ENCODE measurements around the gene SYK. TPM values are rescaled to one million over a fixed set of nuclear protein-coding genes. Genes with fewer than 3 reads are reported as not detected.

The SYK gene
- total RNA-seq, 1 donor from 2014 or later = 0.41 TPM

DNA sequence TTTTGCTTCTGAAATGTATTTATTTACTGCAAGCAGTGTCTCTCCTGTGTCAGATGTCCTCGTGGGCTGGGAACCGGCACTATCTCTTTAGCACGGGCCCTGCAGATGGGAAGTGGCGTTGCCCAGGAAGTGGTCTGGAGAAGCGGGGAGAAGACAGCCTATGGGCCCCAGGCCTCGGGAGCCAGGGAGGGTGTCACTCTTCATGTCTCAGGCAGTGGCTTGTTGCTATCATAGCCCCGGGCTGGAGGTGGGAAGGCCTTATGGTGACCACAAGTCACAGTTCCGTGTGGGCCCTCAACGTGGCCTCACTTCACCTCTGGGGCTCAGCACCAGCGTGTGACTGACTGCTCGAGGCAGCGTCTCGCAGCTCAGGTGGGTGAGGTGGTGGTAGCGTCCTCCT, 41.4 kb downstream of the SYK start:
- Mint-ChIP-seq H3K4me1 (ENCODE audit: low read depth, unreplicated experiment) (peaks cover 3% of the 10 kb centered on the region), H3K36me3 (ENCODE audit: low read depth, unreplicated experiment) (no peaks in the 10 kb centered on the region), H3K27ac (ENCODE audit: unreplicated experiment) (no peak overlapping the region), H3K4me3 (ENCODE audit: unreplicated experiment) (no peak overlapping the region), H3K9me3 (ENCODE audit: unreplicated experiment) (no peaks in the 10 kb centered on the region), H3K27me3 (ENCODE audit: low read depth, unreplicated experiment) (peaks cover 10% of the 10 kb centered on the region)
- Histone ChIP-seq H3K9ac (ENCODE audit: low read length) (no peak overlapping the region), H3K27me3 (ENCODE audit: insufficient read depth, low read length) (no peaks in the 10 kb centered on the region), H3K4me2 (ENCODE audit: low read length) (no peak overlapping the region), H3K4me3 (ENCODE audit: insufficient read depth, low read depth, low read length) (no peak overlapping the region), H3K4me1 (ENCODE audit: insufficient read depth, low read length) (no peaks in the 10 kb centered on the region), H3K27ac (ENCODE audit: low read depth, low read length) (no peak overlapping the region), H3K36me3 (ENCODE audit: insufficient read depth, low read length) (no peaks in the 10 kb centered on the region), H4K20me1 (ENCODE audit: insufficient read depth, low read length) (no peaks in the 10 kb centered on the region), H2AFZ (ENCODE audit: low read depth, low read length) (no peak overlapping the region), H3K79me2 (ENCODE audit: insufficient read depth, low read length) (no peaks in the 10 kb centered on the region), H3K9me3 (ENCODE audit: insufficient read depth, low read depth, low read length) (peaks cover 18% of the 10 kb centered on the region)
- TF ChIP-seq CTCF (IDR thresholded peaks at IDR 0.05; ENCODE audit: insufficient read depth, low read depth, low read length) = no peak
- DNase-seq (ENCODE audit: low read depth) (no peak), FAIRE-seq (no peak)

DNA sequence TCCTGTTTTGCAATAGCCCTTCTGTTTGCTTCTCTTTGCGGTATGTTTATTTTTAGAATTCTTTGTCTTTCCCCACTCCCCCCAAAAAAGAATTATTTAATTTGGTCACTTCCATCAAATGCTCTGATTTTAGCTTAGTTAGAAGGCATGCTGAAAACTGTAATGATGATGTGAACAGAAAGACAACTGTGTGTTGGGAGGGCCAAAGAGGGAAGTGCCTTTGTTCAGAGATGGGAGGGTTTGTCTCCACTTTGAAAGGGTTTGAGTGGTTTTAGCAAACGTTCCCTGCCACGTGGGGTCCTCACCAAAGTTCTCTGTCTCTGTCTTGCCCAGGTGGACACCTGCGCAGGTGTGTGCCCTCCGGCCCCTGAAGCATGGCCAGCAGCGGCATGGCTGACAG, 41.9 kb downstream of the SYK start:
- no peak for FAIRE-seq
- H3K27me3 ChIP-seq (ENCODE audit: insufficient read depth, low read length) = no peaks in the 10 kb centered on the region

GRCh38 chr9:90844326-90844725, 42.7 kb downstream of the SYK start:
- peaks cover 15% of the 10 kb centered on the region for H3K27me3 Mint-ChIP-seq (ENCODE audit: low read depth, unreplicated experiment)

More for the DNA sequence above, 41.9 kb downstream of the SYK start:
- Histone ChIP-seq H3K4me1 (ENCODE audit: insufficient read depth, low read length) (no peaks in the 10 kb centered on the region), H3K27ac (ENCODE audit: low read depth, low read length) (no peak overlapping the region), H2AFZ (ENCODE audit: low read depth, low read length) (no peak overlapping the region), H3K9me3 (ENCODE audit: insufficient read depth, low read depth, low read length) (peaks cover 18% of the 10 kb centered on the region), H3K4me2 (ENCODE audit: low read length) (no peak overlapping the region), H3K4me3 (ENCODE audit: insufficient read depth, low read depth, low read length) (no peak overlapping the region), H3K36me3 (ENCODE audit: insufficient read depth, low read length) (no peaks in the 10 kb centered on the region), H3K9ac (ENCODE audit: low read length) (no peak overlapping the region), H3K79me2 (ENCODE audit: insufficient read depth, low read length) (no peaks in the 10 kb centered on the region), H4K20me1 (ENCODE audit: insufficient read depth, low read length) (no peaks in the 10 kb centered on the region)
- Mint-ChIP-seq H3K4me1 (ENCODE audit: low read depth, unreplicated experiment) (no peaks in the 10 kb centered on the region), H3K36me3 (ENCODE audit: low read depth, unreplicated experiment) (no peaks in the 10 kb centered on the region), H3K27ac (ENCODE audit: unreplicated experiment) (no peak overlapping the region), H3K4me3 (ENCODE audit: unreplicated experiment) (no peak overlapping the region), H3K27me3 (ENCODE audit: low read depth, unreplicated experiment) (peaks cover 11% of the 10 kb centered on the region), H3K9me3 (ENCODE audit: unreplicated experiment) (no peaks in the 10 kb centered on the region)
- TF ChIP-seq EZH2 (IDR thresholded peaks at IDR 0.05; ENCODE audit: insufficient read depth, low read length) = no peak
- no peak for TF ChIP-seq CTCF (IDR thresholded peaks at IDR 0.05; ENCODE audit: insufficient read depth, low read depth, low read length)
- DNase-seq (ENCODE audit: low read depth) = no peak

More at GRCh38 chr9:90844326-90844725, 42.7 kb downstream of the SYK start:
- Histone ChIP-seq H3K9ac (ENCODE audit: low read length) (no peak overlapping the region), H3K4me1 (ENCODE audit: insufficient read depth, low read length) (no peaks in the 10 kb centered on the region), H2AFZ (ENCODE audit: low read depth, low read length) (no peak overlapping the region), H3K4me3 (ENCODE audit: insufficient read depth, low read depth, low read length) (no peak overlapping the region), H4K20me1 (ENCODE audit: insufficient read depth, low read length) (no peaks in the 10 kb centered on the region), H3K36me3 (ENCODE audit: insufficient read depth, low read length) (no peaks in the 10 kb centered on the region), H3K4me2 (ENCODE audit: low read length) (no peak overlapping the region), H3K79me2 (ENCODE audit: insufficient read depth, low read length) (no peaks in the 10 kb centered on the region), H3K27me3 (ENCODE audit: insufficient read depth, low read length) (no peaks in the 10 kb centered on the region), H3K9me3 (ENCODE audit: insufficient read depth, low read depth, low read length) (peaks cover 18% of the 10 kb centered on the region), H3K27ac (ENCODE audit: low read depth, low read length) (no peak overlapping the region)
- FAIRE-seq = no peak
- Mint-ChIP-seq H3K27ac (ENCODE audit: unreplicated experiment) (no peak overlapping the region), H3K4me3 (ENCODE audit: unreplicated experiment) (no peak overlapping the region), H3K36me3 (ENCODE audit: low read depth, unreplicated experiment) (no peaks in the 10 kb centered on the region), H3K4me1 (ENCODE audit: low read depth, unreplicated experiment) (no peaks in the 10 kb centered on the region), H3K9me3 (ENCODE audit: unreplicated experiment) (peaks cover 2% of the 10 kb centered on the region)
- TF ChIP-seq EZH2 (IDR thresholded peaks at IDR 0.05; ENCODE audit: insufficient read depth, low read length) (no peak), CTCF (IDR thresholded peaks at IDR 0.05; ENCODE audit: insufficient read depth, low read depth, low read length) (no peak)
- no peak for DNase-seq (ENCODE audit: low read depth)
